Motor neuron (in vitro differentiated cells): Measurements from ENCODE around the gene PLEKHA7. TPM values are rescaled to one million over a fixed set of nuclear protein-coding genes. Genes with fewer than 3 reads are reported as not detected.

Experiments
- ATAC-seq, 8 experiments: fragments of 200-7000 bp; cut with Tn5 transposase; replicated peaks in 6 of 8; 2 replicates each; pipeline ENCODE4 v1.8.0; 2021; ENCODE audit warnings: mild to moderate bottlenecking in 8 of 8, moderate library complexity in 8 of 8
- H3K27ac ChIP-seq, 2 donors: fragments of 250-450 bp; sonication (Bioruptor Pico); 2 replicates each; pipeline ENCODE4 v1.9.0; 2021; ENCODE audit warnings: antibody characterized with exemption in 2 of 2, mild to moderate bottlenecking in 2 of 2, moderate library complexity in 1 of 2
- H3K4me1 ChIP-seq, 2 donors: fragments of 250-450 bp; sonication (Bioruptor Pico); replicated peaks in 1 of 2; 2 replicates each; pipeline ENCODE4 v1.6.1; 2021; ENCODE audit warnings: antibody characterized with exemption in 2 of 2, mild to moderate bottlenecking in 2 of 2, moderate library complexity in 1 of 2
- H3K4me3 ChIP-seq, 5 donors: fragments of 250-450 bp; sonication (Bioruptor Pico); 2 replicates each; pipeline ENCODE4 v1.9.0; 2021; ENCODE audit warnings: antibody characterized with exemption in 5 of 5, mild to moderate bottlenecking in 5 of 5, moderate library complexity in 4 of 5
- WGBS, 10 experiments: fragments of 450-650 bp; shearing (Covaris generic); methylation state at CpG; one replicate each; pipeline ENCODE4 v1.0.0; 2022; 5-methylcytosine and 5-hydroxymethylcytosine counted together
- in situ Hi-C, 9 experiments: fragments of 400-800 bp; cut with MboI; loops; one replicate each; pipeline ENCODE4 v1.15.0; 2021; ENCODE audit warnings: low sequenced_read_pairs in 9 of 9, low pct_unique_long_range_greater_than_20kb in 2 of 9; ENCODE audit not compliant: unreplicated experiment in 9 of 9
- total RNA-seq, 8 experiments: library from RNA; unstranded; fragments of 300-600 nt; gene quantifications; 2 replicates each; pipeline versions ENCODE4 v1.2.3 to v1.2.4, GENCODE V29; 2022

Gene PLEKHA7
- total RNA-seq, 8 experiments from 2014 or later = 1.0 to 14.3 (median 4.3) TPM

DNA sequence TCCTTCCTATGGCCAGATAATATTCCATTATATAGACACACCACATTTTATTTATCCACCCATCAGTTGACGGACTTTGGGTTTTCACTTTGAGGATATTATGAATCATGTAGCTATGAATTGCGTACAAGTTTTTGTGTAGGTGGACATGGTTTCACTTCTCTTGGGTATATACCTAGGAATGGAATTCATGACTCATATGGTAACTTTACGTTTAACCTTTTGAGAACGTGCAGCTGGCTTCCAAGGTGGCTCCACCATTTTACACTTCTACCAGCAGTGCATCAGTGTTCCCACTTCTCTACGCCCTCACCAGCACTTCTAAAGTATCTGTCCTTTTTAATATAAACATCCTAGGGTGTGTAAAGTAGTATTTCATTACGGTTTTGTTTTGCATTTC lies 112.0 kb downstream of the PLEKHA7 start:
- in situ Hi-C loops = no loop called here
- Histone ChIP-seq H3K4me3 (no peak overlapping the region), H3K27ac (no peak overlapping the region), H3K4me1 (peaks cover 9% of the 10 kb centered on the region in 2 donors)
- WGBS, 10 experiments = 7 to 95% (median 75%) methylated on average over 1 to 6 of the region's 6 CpGs; no CpG with 5 or more reads in 1 of the 10 experiments
- ATAC-seq = no peak

DNA sequence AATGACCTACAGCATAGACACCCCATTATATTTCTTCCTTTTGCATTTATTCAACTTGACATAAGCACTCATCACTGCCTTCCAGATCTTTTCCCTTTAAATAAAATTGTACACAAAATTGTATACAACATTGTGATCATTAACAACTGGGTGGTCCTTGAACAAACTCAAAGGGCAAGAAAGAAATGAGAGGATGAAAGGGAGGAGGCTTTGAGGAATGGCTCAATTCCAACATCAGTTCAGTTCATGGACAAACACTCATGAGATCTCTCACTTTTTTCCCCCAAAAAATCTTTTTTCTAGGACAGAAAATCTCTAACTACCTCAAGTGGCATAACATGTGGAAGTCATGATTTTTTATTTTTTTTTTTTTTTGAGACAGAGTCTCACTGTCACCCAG lies 113.7 kb downstream of the PLEKHA7 start:
- H3K4me1 ChIP-seq = peaks cover 9 to 14% of the 10 kb centered on the region in 2 donors
- no peak for ATAC-seq
- no peak overlapping the region for H3K27ac ChIP-seq

DNA sequence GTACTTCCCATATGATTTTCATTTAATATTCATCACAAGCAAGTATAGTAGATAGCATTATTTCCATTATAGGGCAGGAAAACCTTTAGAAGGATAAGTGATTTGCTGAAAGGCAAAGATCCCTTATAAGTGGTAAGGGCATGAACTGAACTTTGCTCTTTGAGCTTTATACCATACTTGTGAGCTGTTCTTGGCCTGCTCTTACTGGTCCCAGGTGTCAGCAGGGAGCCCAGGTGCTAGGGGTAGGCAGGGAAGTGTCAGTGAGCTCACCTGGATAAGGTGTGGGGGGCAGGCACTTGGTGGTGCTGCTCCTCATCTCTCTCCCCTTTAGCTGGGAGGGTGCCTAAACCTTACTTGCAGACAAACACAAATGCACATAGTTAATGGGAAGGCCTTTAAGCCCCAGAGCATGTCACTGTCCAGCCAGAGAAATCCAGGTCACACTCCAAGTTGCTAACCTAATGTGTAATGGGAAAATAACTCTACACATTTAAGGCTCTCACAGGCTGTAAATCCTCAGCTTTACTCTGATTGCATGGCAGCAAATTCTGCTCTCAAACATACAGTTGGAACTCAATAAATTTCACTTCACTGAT lies 114.4 kb downstream of the PLEKHA7 start:
- Histone ChIP-seq H3K4me3 (no peak overlapping the region), H3K27ac (no peak overlapping the region), H3K4me1 (peaks cover 9 to 19% of the 10 kb centered on the region in 2 donors)
- ATAC-seq = peak in 2 of 8 experiments; percentile 41 to 69
- in situ Hi-C loops = no loop called here

More for the DNA sequence above, 113.7 kb downstream of the PLEKHA7 start:
- in situ Hi-C loops = no loop called here
- no peak overlapping the region for H3K4me3 ChIP-seq

DNA sequence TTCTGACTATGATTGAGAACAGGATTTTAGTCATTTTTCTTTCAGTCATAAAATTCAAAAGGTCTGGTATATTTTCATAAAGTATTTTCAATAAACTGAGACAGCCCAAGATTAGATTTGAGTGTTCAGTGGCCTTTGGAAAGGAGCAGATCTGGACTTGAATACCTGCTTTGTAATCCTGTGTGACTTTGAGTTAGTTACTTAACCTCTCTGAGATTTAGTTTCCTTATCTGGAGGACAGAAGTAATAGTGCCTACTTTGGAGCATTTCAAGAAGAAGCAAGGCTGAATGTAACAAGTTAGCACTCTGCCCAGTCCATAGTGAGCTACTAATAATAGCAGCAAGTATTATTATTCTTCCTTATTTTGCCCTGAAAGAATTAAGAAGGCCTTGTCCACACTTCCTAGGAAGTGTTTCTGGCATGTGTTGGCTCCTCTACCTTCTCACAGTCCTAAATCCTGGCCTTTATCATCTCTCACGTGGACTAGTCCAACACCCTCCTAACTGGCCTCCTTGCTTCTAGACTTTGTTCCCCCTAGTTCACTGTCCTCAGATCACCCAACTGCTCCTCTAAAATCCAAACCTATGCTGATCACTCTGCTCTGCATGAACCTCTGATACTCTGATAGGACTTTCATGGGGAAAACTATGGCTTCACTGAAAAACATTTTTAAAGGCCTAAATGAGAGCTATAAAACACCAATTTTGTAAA lies 115.8 kb downstream of the PLEKHA7 start:
- WGBS, 10 experiments = 50 to 100% (median 85%) methylated on average over 1 of the region's 1 CpG; no CpG with 5 or more reads in 4 of the 10 experiments
- Histone ChIP-seq H3K4me3 (no peak overlapping the region), H3K27ac (no peak overlapping the region), H3K4me1 (peaks cover 9 to 19% of the 10 kb centered on the region in 2 donors)
- in situ Hi-C loops = no loop called here
- ATAC-seq = no peak

DNA sequence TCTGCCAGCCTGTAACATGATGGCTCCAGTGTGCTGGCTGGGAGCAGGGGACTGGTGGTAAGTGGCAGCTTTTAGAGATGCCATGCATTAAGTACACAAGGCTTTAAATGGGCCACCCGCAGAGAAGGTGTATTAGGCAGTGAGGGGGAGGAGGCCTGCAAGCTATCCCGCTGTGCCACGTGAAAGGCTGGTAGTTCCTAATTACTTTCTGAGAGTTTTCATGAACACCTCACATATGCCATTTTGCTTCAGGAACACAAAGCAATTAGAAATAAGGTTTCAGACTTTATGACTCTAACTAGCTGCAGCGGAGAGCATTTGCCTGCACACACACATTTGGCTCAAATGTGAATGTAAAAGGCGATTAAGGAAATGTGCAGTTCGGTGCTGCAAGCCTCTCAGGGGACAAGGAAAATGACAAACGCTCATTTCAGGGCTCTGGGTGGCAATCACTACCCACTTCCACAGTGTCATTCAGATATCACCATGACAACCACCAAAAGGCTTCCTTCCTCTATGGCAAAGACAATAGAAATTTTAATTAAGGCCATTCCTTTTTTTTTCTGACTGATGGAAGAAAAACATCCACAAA lies 116.6 kb downstream of the PLEKHA7 start:
- in situ Hi-C loops = no loop called here
- WGBS, 10 experiments = 0 to 78% (median 20%) methylated on average over 1 to 4 of the region's 7 CpGs; no CpG with 5 or more reads in 3 of the 10 experiments
- Histone ChIP-seq H3K4me3 (no peak overlapping the region), H3K4me1 (peaks cover 9 to 19% of the 10 kb centered on the region in 2 donors), H3K27ac (no peak overlapping the region)
- ATAC-seq = peak in 5 of 8 experiments; percentile 48 to 73 (median 57)

DNA sequence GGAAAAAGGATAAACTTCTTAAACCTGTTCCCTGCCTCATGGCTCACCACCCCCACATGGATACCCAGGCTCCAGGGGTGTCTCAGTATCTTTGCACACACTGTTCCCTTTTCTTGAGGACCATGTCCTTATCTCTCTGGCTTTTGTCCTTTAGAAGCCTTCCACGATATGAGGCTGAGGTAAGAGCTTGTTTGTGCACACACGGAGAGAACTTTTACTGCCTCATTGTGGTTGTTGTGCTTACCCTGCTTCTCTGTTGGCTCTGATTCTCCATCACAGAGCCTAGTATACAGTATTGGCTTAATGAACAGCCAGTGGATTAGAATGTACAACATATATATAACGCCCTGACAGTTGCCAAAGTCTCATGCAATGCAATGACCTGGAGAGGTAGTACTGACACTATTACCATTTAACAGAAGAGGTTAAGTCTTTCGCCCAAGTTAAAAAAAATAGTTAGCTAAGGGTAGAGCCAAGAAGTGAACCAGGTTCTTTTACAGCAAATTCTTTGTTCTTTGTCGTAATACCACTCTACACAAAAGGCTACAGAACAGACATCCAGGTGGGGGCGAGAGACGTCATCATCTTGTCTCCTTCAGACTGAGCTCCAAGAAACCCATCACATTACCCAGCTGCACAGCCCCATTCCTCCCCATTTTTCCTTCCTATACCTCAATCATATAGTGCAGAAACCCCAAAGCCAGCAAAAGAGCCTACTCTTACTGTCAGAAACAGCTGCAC lies 117.3 kb downstream of the PLEKHA7 start:
- 0 to 100% (median 67%) methylated on average over 1 to 5 of the region's 7 CpGs; no CpG with 5 or more reads in 2 of the 10 experiments for WGBS, 10 experiments
- ATAC-seq = no peak
- peaks cover 9 to 19% of the 10 kb centered on the region in 2 donors for H3K4me1 ChIP-seq
- H3K27ac ChIP-seq = no peak overlapping the region
- in situ Hi-C loops = no loop called here
- no peak overlapping the region for H3K4me3 ChIP-seq

DNA sequence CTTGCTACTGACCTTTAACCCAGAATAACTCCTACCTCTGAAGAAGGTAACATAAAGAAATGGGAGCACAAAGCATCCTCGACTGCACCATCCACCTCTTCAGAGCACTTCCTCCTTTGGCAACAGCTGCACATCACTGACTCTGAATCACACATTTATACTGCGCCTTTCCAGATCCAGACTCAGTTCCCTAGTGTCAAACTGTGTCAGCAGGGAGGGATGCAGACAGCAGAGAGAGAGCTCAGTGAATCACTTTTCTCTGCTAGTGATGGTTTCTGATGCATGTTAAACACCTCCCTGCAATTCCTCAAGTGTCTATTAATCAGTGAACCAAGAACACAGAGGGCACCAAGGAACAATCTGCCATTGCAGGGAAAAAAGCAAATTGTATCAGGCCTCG lies 118.9 kb downstream of the PLEKHA7 start:
- H3K4me3 ChIP-seq = no peak overlapping the region
- WGBS, 10 experiments = 20 to 100% (median 69%) methylated on average over 1 to 3 of the region's 3 CpGs; no CpG with 5 or more reads in 3 of the 10 experiments
- in situ Hi-C loops = no loop called here
- ATAC-seq = peak in 5 of 8 experiments; percentile 35 to 64 (median 56)
- no peak overlapping the region for H3K27ac ChIP-seq
- peaks cover 9 to 19% of the 10 kb centered on the region in 2 donors for H3K4me1 ChIP-seq

DNA sequence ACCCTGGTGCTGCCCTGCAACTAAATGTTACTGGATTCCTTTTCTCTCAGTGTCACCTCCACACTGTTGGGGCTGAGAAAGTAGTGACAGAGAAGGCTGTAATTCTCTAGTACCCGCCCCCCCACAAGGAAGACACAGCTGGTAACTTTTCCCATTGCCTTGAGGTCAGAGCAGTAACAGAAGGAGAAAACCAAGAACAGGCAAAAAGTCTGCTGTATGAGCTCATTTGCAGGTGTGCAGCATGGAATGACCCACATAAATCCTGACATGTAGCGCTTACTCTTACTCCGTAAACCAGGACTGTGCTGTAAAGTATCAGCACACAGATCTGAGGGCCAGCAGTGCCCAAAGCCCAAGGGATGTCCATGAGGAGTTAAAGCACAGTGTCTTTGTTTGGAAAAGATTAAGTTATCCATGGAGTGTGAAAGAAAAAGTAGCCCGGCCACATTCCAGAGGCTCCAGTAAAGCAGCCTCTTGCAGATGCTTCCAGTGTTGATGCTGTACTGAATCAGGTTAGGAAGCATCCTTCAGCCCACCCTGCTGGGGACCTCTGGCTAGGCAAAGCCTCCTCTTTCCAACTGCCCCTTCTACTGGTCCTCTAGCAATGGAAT lies 120.7 kb downstream of the PLEKHA7 start:
- 11 to 100% (median 90%) methylated on average over 1 to 4 of the region's 4 CpGs; no CpG with 5 or more reads in 2 of the 10 experiments for WGBS, 10 experiments
- H3K27ac ChIP-seq = no peak overlapping the region

DNA sequence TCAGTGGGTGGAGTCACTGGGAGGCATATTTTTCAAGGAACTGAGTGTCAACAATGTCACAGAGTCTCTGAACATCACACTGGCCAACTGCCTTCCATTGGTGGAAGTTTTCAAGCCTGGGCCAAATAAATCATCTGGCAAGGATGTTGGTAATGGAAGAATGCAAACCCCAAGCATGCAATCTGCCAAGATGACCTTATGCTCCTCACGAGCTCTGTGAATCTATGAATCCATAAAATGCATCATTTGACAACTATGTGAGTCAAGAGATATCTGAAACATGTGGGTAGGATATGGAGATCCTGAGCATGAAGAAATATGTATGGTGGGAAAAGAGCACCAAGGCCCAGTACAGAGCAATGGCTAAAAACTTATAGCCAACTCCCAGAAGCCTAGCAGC lies 122.2 kb downstream of the PLEKHA7 start:
- peak in 3 of 8 experiments; percentile 80 to 93 (median 93) for ATAC-seq
- in situ Hi-C loops = no loop called here
- 0 to 100% (median 60%) methylated on average over 1 of the region's 1 CpG; no CpG with 5 or more reads in 3 of the 10 experiments for WGBS, 10 experiments

More for the DNA sequence above, 120.7 kb downstream of the PLEKHA7 start:
- ATAC-seq = no peak
- in situ Hi-C loops = no loop called here
- peaks cover 9 to 19% of the 10 kb centered on the region in 2 donors for H3K4me1 ChIP-seq
- no peak overlapping the region for H3K4me3 ChIP-seq

DNA sequence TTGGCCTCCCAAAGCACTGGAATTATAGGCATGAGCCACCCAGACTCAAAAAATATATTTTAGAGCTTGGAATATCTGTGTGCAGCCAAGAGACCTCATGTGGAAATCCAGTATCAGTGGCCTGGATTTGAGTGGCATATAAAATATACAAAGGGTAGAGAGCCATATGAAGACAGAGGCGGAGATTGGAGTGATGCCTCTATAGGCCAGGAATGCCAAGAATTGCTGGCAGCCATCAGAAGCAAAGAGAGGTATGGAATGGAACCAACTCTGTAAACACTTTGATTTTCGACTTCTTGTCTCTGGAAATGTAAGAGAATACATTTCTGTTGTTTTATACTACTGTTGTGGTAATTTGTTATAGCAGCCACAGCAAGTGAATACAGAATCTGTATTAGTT lies 123.0 kb downstream of the PLEKHA7 start:
- Histone ChIP-seq H3K4me1 (peaks cover 0 to 5% of the 10 kb centered on the region in 2 donors), H3K27ac (no peak overlapping the region), H3K4me3 (no peak overlapping the region)
- in situ Hi-C loops = no loop called here
- WGBS, 10 experiments = 58 to 100% (median 79%) methylated on average over 1 to 2 of the region's 2 CpGs; no CpG with 5 or more reads in 3 of the 10 experiments
- ATAC-seq = no peak

More for the DNA sequence above, 122.2 kb downstream of the PLEKHA7 start:
- H3K4me1 ChIP-seq = peaks cover 0 to 8% of the 10 kb centered on the region in 2 donors
- no peak overlapping the region for H3K4me3 ChIP-seq
- no peak overlapping the region for H3K27ac ChIP-seq

DNA sequence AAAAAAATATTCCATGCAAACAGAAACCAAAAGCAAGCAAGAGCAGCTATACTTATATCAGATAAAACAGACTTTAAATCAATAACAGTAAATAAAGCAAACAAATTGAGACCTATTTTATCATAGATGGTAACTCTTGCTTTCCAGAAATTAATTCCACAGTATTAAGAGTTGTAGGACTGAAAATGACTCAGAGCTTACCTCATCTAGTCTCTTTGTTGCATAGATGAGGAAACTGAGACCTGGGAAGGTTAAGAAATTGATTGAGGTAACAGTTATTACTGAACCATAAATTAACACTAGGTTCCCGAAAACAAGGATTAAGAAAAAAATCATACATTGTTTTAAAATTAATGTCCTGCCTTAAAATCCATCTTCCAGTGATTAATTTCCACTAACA lies 123.8 kb downstream of the PLEKHA7 start:
- Histone ChIP-seq H3K4me3 (no peak overlapping the region), H3K27ac (no peak overlapping the region), H3K4me1 (peaks cover 0 to 5% of the 10 kb centered on the region in 2 donors)
- 20 to 100% (median 90%) methylated on average over 1 of the region's 1 CpG; no CpG with 5 or more reads in 1 of the 10 experiments for WGBS, 10 experiments
- in situ Hi-C loops = no loop called here
- no peak for ATAC-seq

DNA sequence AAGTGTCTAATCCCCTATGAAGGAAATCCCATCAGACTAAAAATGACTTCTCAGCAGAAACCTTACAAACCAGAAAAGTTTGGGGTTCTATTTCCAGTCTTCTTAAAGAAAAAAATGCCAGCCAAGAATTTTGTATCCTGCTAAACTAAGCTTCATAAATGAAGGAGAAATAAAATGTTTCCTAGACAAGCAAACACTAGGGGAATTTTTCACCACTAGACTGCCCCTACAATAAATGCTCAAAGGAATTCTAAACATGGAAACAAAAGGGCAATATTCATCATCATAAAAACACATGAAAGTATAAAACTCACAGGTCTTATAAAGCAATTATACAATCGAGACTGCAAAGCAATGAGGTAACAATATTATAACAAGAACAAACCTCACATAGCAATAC lies 124.3 kb downstream of the PLEKHA7 start:
- 11 to 100% (median 91%) methylated on average over 1 of the region's 1 CpG; no CpG with 5 or more reads in 1 of the 10 experiments for WGBS, 10 experiments
- no peak for ATAC-seq
- Histone ChIP-seq H3K4me1 (no peaks in the 10 kb centered on the region), H3K27ac (no peak overlapping the region), H3K4me3 (no peak overlapping the region)
- in situ Hi-C loops = no loop called here
